WTC11 (cell line): Measurements from ENCODE around the gene RIMS4. TPM values are rescaled to one million over a fixed set of nuclear protein-coding genes. Genes with fewer than 3 reads are reported as not detected.

Source experiments
- ATAC-seq: fragments of 200-7000 bp; cut with Tn5 transposase; 2 replicates; pipeline ENCODE4 v1.10.0; 2021; ENCODE audit warnings: mild to moderate bottlenecking, moderate library complexity
- CTCF ChIA-PET: fragments of 300-600 bp; sonication (Branson Sonifier 250); formaldehyde crosslinking; loops from one replicate; lab custom pipeline; 2021; ENCODE audit warnings: antibody characterized with exemption; lab: Charles Lee
- POLR2A ChIA-PET: fragments of 350-600 bp; sonication (Branson Sonifier 250); formaldehyde crosslinking; loops from one replicate; lab custom pipeline; 2021; ENCODE audit warnings: antibody characterized with exemption; lab: Charles Lee
- DNase-seq: peaks from one replicate; pipeline ENCODE4 v3.0.0; 2021; ENCODE audit warnings: low spot score
- H3K27ac Mint-ChIP-seq: 2 replicates; pipeline ENCODE4 v1.8.0; 2021; ENCODE audit warnings: mixed read lengths
- H3K27me3 Mint-ChIP-seq: 2 replicates; pipeline ENCODE4 v1.8.0; 2021; ENCODE audit warnings: low read depth, mild to moderate bottlenecking, moderate library complexity, mixed read lengths
- H3K36me3 Mint-ChIP-seq: 2 replicates; pipeline ENCODE4 v1.8.0; 2021; ENCODE audit warnings: mixed read lengths
- H3K4me1 Mint-ChIP-seq: 2 replicates; pipeline ENCODE4 v1.8.0; 2022; ENCODE audit warnings: mixed read lengths
- H3K4me3 Mint-ChIP-seq: 2 replicates; pipeline ENCODE4 v1.8.0; 2021; ENCODE audit warnings: mild to moderate bottlenecking, moderate library complexity, mixed read lengths
- H3K9me3 Mint-ChIP-seq: 2 replicates; pipeline ENCODE4 v1.8.0; 2021; ENCODE audit warnings: mixed read lengths
- CDX4 ChIP-seq: fragments of 250-450 bp; sonication (Bioruptor Pico); IDR thresholded peaks from 2 replicates; pipeline ENCODE4 v1.9.0; 2021; ENCODE audit warnings: moderate library complexity, mild to moderate bottlenecking, inconsistent platforms, borderline replicate concordance
- ETV6 ChIP-seq: sonication (generic); formaldehyde crosslinking; IDR thresholded peaks from 2 replicates; pipeline ENCODE4 v1.8.1; 2022; ENCODE audit warnings: mild to moderate bottlenecking, missing genetic modification reagents
- GTF2I ChIP-seq: fragments of 250-450 bp; sonication (Bioruptor Pico); conservative IDR thresholded peaks from 2 replicates; pipeline ENCODE4 v1.4.0; 2021; ENCODE audit warnings: mild to moderate bottlenecking
- HMGXB4 ChIP-seq: sonication (generic); formaldehyde crosslinking; IDR thresholded peaks from 2 replicates; pipeline ENCODE4 v1.8.1; 2023; ENCODE audit warnings: mild to moderate bottlenecking, moderate library complexity, missing genetic modification reagents
- IRF2 ChIP-seq: sonication (generic); formaldehyde crosslinking; IDR thresholded peaks from 2 replicates; pipeline ENCODE4 v1.8.0; 2022; ENCODE audit warnings: low read depth, missing genetic modification reagents, borderline replicate concordance
- JAZF1 ChIP-seq: fragments of 250-450 bp; sonication (Bioruptor Pico); IDR thresholded peaks from 2 replicates; pipeline ENCODE4 v1.9.0; 2021; ENCODE audit warnings: moderate library complexity, mild to moderate bottlenecking, inconsistent platforms
- MXD4 ChIP-seq: fragments of 250-450 bp; sonication (Bioruptor Pico); IDR thresholded peaks from 2 replicates; pipeline ENCODE4 v1.8.0; 2021; ENCODE audit warnings: mild to moderate bottlenecking, moderate library complexity, borderline replicate concordance
- NFYB ChIP-seq: sonication (generic); formaldehyde crosslinking; conservative IDR thresholded peaks from 2 replicates; pipeline ENCODE4 v1.8.0; 2022; ENCODE audit warnings: low read depth, missing genetic modification reagents
- NR1H2 ChIP-seq: sonication (generic); formaldehyde crosslinking; IDR thresholded peaks from 2 replicates; pipeline ENCODE4 v1.9.0; 2021; ENCODE audit warnings: mild to moderate bottlenecking, moderate library complexity, missing genetic modification reagents
- PRDM15 ChIP-seq: sonication (generic); formaldehyde crosslinking; IDR thresholded peaks from 2 replicates; pipeline ENCODE4 v1.8.0; 2022; ENCODE audit warnings: missing genetic modification reagents
- RORB ChIP-seq: fragments of 250-450 bp; sonication (Bioruptor Pico); IDR thresholded peaks from 2 replicates; pipeline ENCODE4 v1.9.0; 2021; ENCODE audit warnings: mild to moderate bottlenecking
- SMAD3 ChIP-seq: sonication (generic); formaldehyde crosslinking; IDR thresholded peaks from 2 replicates; pipeline ENCODE4 v1.8.0; 2022; ENCODE audit warnings: missing genetic modification reagents, mild to moderate bottlenecking, borderline replicate concordance
- SMAD4 ChIP-seq: sonication (generic); formaldehyde crosslinking; IDR thresholded peaks from 2 replicates; pipeline ENCODE4 v1.8.0; 2022; ENCODE audit warnings: mild to moderate bottlenecking, missing genetic modification reagents
- ZNF138 ChIP-seq: sonication (generic); formaldehyde crosslinking; conservative IDR thresholded peaks from 2 replicates; pipeline ENCODE4 v1.8.1; 2022; ENCODE audit warnings: mild to moderate bottlenecking, moderate library complexity, missing genetic modification reagents
- ZNF263 ChIP-seq: sonication (generic); formaldehyde crosslinking; IDR thresholded peaks from 2 replicates; pipeline ENCODE4 v1.8.1; 2022; ENCODE audit warnings: low read depth, mild to moderate bottlenecking, moderate library complexity, missing genetic modification reagents
- ZNF281 ChIP-seq: sonication (generic); formaldehyde crosslinking; IDR thresholded peaks from 2 replicates; pipeline ENCODE4 v1.8.0; 2023; ENCODE audit warnings: mild to moderate bottlenecking, missing genetic modification reagents
- total RNA-seq: library from RNA; stranded (reverse); gene quantifications from 3 replicates; pipeline ENCODE4 v1.2.3, GENCODE V29; 2021
- TF ChIP-seq, protein P1 (sequence below): sonication (generic); formaldehyde crosslinking; IDR thresholded peaks from 2 replicates; pipeline ENCODE4 v1.8.0; 2023; ENCODE audit warnings: missing genetic modification reagents, mild to moderate bottlenecking, borderline replicate concordance
- TF ChIP-seq, protein P2 (sequence below): fragments of 250-450 bp; sonication (Bioruptor Pico); IDR thresholded peaks from 2 replicates; pipeline ENCODE4 v1.9.0; 2021; ENCODE audit warnings: mild to moderate bottlenecking

Gene RIMS4
- total RNA-seq, 1 experiment from 2014 or later: 24.8 TPM

DNA sequence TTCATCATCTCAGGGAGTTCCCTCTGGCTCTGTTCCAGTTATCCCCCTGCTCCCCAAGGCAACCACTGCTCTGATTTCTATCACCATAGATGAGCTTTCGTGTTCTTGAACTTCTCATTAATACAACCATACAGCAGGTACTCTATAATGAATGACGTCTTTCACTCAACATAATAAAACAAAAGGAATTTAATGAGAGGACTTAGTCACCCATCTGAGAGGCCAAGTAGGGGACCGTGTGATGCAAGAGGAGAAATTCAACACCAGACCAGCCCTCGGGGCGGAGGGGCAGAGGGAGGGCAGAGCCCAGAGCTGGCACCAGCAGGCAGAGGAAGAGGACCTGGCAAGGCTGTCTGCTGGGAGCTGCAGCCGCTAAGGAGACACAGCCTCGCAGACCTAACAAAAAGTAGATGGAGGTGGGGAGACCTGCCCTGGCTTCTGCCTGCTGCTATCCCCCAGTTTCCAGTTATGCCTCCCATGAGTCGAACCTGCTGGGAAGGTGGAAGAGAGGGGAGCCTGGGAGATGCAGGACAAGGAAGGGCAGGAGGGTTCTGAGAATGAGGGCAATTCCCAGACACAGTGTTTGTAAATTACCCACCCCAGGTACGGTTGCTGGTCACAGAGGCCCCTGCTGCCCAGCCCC, 81.4 kb downstream of the RIMS4 start:
- H3K4me1 Mint-ChIP-seq: peaks cover 45% of the 10 kb centered on the region
- peak overlapping the region; percentile 0; the same call in 1 of the 2 replicates for H3K4me3 Mint-ChIP-seq
- no peaks in the 10 kb centered on the region for H3K9me3 Mint-ChIP-seq
- no peaks in the 10 kb centered on the region for H3K27me3 Mint-ChIP-seq
- peak overlapping the region; percentile 61; the same call in 1 of the 2 replicates for H3K27ac Mint-ChIP-seq
- peak; percentile 55 for DNase-seq
- CTCF ChIA-PET: interaction anchor here (0.7 to 5.3 kb wide), 4 partner anchors 11 to 45 kb away, joined by 3 to 83 read pairs (median 14); no protein-coding TSS in a partner anchor
- POLR2A ChIA-PET: no interaction called here
- TF ChIP-seq SMAD4: no peak
- TF ChIP-seq JAZF1 (CRISPR knock-in tag): no peak
- no peak for TF ChIP-seq PRDM15 (CRISPR knock-in tag)
- no peak for TF ChIP-seq GTF2I (CRISPR knock-in tag)
- no peak for TF ChIP-seq SMAD3 (CRISPR knock-in tag)
- TF ChIP-seq MXD4 (CRISPR knock-in tag): no peak
- TF ChIP-seq CDX4 (CRISPR knock-in tag): no peak
- no peak for TF ChIP-seq ZNF281 (CRISPR knock-in tag)
- no peak for TF ChIP-seq NR1H2 (CRISPR knock-in tag)
- TF ChIP-seq ZNF138 (CRISPR knock-in tag): no peak
- TF ChIP-seq, protein P1, sequence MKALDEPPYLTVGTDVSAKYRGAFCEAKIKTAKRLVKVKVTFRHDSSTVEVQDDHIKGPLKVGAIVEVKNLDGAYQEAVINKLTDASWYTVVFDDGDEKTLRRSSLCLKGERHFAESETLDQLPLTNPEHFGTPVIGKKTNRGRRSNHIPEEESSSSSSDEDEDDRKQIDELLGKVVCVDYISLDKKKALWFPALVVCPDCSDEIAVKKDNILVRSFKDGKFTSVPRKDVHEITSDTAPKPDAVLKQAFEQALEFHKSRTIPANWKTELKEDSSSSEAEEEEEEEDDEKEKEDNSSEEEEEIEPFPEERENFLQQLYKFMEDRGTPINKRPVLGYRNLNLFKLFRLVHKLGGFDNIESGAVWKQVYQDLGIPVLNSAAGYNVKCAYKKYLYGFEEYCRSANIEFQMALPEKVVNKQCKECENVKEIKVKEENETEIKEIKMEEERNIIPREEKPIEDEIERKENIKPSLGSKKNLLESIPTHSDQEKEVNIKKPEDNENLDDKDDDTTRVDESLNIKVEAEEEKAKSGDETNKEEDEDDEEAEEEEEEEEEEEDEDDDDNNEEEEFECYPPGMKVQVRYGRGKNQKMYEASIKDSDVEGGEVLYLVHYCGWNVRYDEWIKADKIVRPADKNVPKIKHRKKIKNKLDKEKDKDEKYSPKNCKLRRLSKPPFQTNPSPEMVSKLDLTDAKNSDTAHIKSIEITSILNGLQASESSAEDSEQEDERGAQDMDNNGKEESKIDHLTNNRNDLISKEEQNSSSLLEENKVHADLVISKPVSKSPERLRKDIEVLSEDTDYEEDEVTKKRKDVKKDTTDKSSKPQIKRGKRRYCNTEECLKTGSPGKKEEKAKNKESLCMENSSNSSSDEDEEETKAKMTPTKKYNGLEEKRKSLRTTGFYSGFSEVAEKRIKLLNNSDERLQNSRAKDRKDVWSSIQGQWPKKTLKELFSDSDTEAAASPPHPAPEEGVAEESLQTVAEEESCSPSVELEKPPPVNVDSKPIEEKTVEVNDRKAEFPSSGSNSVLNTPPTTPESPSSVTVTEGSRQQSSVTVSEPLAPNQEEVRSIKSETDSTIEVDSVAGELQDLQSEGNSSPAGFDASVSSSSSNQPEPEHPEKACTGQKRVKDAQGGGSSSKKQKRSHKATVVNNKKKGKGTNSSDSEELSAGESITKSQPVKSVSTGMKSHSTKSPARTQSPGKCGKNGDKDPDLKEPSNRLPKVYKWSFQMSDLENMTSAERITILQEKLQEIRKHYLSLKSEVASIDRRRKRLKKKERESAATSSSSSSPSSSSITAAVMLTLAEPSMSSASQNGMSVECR (CRISPR knock-in tag): no peak
- no peak for TF ChIP-seq ZNF263 (CRISPR knock-in tag)
- H3K36me3 Mint-ChIP-seq: no peaks in the 10 kb centered on the region
- ATAC-seq: peak; percentile 54

GRCh38 chr20:44727651-44728050, 82.7 kb downstream of the RIMS4 start:
- CTCF ChIA-PET: interaction anchor here (0.9 to 1.5 kb wide), 4 partner anchors 20 to 44 kb away, joined by 4 to 5 read pairs (median 4); no protein-coding TSS in a partner anchor
- no peaks in the 10 kb centered on the region for H3K9me3 Mint-ChIP-seq
- H3K27ac Mint-ChIP-seq: no peak overlapping the region
- no peaks in the 10 kb centered on the region for H3K36me3 Mint-ChIP-seq
- no peaks in the 10 kb centered on the region for H3K27me3 Mint-ChIP-seq
- no peak overlapping the region for H3K4me3 Mint-ChIP-seq
- POLR2A ChIA-PET: no interaction called here
- DNase-seq: no peak
- ATAC-seq: no peak
- H3K4me1 Mint-ChIP-seq: peaks cover 37% of the 10 kb centered on the region
- TF ChIP-seq NFYB (CRISPR knock-in tag) (no peak), ETV6 (CRISPR knock-in tag) (no peak), RORB (no peak), HMGXB4 (CRISPR knock-in tag) (no peak), IRF2 (CRISPR knock-in tag) (no peak)
- TF ChIP-seq, protein P2, sequence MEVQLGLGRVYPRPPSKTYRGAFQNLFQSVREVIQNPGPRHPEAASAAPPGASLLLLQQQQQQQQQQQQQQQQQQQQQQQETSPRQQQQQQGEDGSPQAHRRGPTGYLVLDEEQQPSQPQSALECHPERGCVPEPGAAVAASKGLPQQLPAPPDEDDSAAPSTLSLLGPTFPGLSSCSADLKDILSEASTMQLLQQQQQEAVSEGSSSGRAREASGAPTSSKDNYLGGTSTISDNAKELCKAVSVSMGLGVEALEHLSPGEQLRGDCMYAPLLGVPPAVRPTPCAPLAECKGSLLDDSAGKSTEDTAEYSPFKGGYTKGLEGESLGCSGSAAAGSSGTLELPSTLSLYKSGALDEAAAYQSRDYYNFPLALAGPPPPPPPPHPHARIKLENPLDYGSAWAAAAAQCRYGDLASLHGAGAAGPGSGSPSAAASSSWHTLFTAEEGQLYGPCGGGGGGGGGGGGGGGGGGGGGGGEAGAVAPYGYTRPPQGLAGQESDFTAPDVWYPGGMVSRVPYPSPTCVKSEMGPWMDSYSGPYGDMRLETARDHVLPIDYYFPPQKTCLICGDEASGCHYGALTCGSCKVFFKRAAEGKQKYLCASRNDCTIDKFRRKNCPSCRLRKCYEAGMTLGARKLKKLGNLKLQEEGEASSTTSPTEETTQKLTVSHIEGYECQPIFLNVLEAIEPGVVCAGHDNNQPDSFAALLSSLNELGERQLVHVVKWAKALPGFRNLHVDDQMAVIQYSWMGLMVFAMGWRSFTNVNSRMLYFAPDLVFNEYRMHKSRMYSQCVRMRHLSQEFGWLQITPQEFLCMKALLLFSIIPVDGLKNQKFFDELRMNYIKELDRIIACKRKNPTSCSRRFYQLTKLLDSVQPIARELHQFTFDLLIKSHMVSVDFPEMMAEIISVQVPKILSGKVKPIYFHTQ: no peak
